Measurements from ENCODE around the gene ACVR2B. TPM values are rescaled to one million over a fixed set of nuclear protein-coding genes. Genes with fewer than 3 reads are reported as not detected.
"Not testable (repeated sequence)": the region's sequence is repeated elsewhere in the genome, so short reads cannot be mapped to it uniquely, and the experiment has no call there.

ACVR2B gene
- 13.6 TPM for polyA plus RNA-seq (ENCODE audit: insufficient read length)

DNA sequence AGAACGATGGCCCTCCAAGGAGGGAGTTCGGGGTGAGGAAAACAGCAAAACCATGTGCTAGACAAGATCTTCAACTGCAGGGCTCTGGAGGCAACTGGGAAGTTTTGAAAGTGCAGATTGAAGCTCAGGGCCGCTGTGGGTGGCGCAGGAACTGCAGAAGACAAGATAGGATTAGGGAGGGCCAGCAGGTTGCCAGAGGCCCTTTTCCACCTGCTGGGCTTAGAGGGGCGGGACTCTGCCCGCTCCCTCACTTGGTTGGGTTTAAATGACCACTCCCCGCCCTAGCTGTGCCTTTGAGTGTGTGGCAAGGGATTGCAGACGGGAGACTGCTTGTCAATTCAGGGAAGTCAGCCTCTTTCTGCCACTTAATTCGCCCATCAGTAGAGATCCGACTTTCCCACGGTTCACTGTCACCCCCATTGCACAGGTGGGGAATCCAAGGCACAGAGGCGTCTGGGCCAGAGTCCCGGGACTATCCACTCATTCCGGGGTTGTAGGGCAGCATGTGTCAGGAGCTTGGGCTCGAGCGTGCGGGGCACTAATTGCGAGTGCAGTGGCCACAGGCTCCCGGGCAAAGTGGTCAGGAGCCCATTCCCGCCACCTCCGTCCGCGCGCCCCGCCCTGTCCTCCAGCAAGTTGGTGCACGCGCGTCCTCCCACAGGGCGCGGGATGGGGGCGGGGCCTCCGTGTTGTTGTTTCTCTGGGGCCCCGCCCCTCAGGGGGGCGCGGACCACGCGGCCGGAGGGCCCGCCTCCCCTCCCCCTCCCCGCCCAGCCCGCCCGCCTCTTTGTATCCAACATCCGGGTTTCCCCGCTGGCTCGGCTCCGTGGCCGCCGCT lies at the start of gene ACVR2B:
ACVR2B (plus strand) TSS at position 816 of the 838 bp plus-strand sequence. CDS start 433 bp downstream, outside the sequence.
- peak; percentile 71 for DNase-seq (ENCODE audit: low read depth)

DNA sequence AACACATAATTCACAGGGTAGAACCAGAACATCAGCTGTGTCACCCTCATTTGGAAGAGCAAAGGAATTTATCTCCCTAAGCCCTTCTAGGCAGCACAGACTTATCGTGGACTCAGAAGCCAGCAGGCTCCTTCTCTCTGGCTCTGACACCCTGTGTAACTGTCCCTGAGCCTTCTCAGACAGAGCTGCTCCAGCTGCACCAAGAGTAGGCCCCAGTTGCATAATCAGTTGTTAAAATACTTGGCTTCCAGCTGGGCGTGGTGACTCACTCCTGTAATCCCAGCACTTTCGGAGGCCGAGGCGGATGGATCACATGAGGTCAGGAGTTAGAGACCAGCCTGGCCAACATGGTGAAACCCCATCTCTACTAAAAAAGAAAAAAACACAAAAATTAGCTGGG lies 49.4 kb upstream of the ACVR2B start:
- no peak for DNase-seq (ENCODE audit: low read depth)

- no peak for DNase-seq (ENCODE audit: low read depth)
Observed at GRCh38 chr3:38411591-38411990, 42.1 kb upstream of the ACVR2B start.

DNA sequence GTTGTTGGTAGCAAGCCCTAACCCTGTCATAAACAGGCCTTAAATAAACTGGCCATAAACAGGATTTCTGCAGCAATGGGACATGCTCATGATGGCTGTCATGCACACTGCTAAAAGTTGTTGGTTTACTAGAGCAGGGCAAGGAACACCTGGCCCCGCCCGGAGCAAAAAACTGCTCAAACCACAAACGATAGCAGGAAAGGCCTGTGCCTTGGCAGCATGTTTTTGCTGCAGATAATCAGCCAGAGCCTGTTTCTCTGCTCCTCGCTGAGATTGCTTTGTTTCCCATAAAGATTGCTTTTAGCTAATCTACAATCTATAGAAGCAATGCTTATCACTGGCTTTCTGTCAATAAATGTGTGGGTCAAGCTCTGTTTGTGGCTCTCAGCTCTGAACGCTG lies 32.9 kb upstream of the ACVR2B start:
- DNase-seq (ENCODE audit: low read depth) = not testable (repeated sequence)

GRCh38 chr3:38421679-38422336 lies 31.9 kb upstream of the ACVR2B start:
- no peak for DNase-seq (ENCODE audit: low read depth)

GRCh38 chr3:38426798-38427426 lies 26.8 kb upstream of the ACVR2B start:
- not testable (repeated sequence) for DNase-seq (ENCODE audit: low read depth)

- DNase-seq (ENCODE audit: low read depth) = not testable (repeated sequence)
Observed at GRCh38 chr3:38432871-38433658, 20.6 kb upstream of the ACVR2B start.

GRCh38 chr3:38433661-38434060 lies 20.0 kb upstream of the ACVR2B start:
- DNase-seq (ENCODE audit: low read depth) = not testable (repeated sequence)

GRCh38 chr3:38438436-38439069 lies 15.1 kb upstream of the ACVR2B start:
- DNase-seq (ENCODE audit: low read depth) = not testable (repeated sequence)

DNA sequence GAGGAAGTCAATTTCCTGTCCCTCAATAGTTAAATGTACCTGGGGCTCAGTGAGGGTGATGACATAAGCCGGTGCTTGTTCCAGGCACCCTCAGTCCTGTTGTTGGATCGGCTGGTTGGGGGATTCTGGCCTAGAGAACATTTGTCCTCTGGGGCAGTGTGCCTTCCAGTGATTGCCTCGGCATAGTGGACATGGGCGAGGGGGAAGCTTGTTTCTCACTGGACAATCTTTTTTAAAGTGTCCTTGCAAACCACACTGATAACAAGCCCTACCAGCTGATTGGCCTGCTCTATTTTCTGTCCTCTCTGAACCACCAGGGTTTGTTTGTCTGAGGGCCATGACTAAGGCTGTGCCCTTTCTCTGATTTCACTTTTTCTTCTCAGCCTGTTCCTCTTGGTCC lies 10.5 kb upstream of the ACVR2B start:
- not testable (repeated sequence) for DNase-seq (ENCODE audit: low read depth)

- no peak for DNase-seq (ENCODE audit: low read depth)
Observed at GRCh38 chr3:38446085-38446686, 7.5 kb upstream of the ACVR2B start.

DNA sequence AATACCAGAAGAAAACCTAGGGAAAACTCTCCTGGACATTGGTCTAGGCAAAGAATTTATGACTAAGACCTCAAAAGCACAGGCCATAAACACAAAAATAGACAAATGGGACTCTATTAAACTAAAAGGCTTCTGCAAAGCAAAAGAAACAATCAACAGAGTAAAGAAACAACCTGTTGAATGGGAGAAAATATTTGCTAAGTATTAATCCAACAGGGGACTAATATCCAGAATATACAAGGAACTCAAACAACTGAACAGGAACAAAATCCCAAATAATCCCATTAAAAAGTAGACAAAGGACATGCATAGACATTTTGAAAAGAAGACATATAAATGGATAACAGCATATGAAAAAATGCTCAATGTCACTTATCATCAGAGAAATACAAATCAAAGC lies 6.9 kb upstream of the ACVR2B start:
- no peak for DNase-seq (ENCODE audit: low read depth)

- no peak for DNase-seq (ENCODE audit: low read depth)
Observed at GRCh38 chr3:38450853-38451252, 2.8 kb upstream of the ACVR2B start.

GRCh38 chr3:38453913-38454177 lies 155 bp downstream of the ACVR2B start:
- DNase-seq (ENCODE audit: low read depth) = no peak

GRCh38 chr3:38454178-38454883 lies 641 bp downstream of the ACVR2B start:
- no peak for DNase-seq (ENCODE audit: low read depth)

DNA sequence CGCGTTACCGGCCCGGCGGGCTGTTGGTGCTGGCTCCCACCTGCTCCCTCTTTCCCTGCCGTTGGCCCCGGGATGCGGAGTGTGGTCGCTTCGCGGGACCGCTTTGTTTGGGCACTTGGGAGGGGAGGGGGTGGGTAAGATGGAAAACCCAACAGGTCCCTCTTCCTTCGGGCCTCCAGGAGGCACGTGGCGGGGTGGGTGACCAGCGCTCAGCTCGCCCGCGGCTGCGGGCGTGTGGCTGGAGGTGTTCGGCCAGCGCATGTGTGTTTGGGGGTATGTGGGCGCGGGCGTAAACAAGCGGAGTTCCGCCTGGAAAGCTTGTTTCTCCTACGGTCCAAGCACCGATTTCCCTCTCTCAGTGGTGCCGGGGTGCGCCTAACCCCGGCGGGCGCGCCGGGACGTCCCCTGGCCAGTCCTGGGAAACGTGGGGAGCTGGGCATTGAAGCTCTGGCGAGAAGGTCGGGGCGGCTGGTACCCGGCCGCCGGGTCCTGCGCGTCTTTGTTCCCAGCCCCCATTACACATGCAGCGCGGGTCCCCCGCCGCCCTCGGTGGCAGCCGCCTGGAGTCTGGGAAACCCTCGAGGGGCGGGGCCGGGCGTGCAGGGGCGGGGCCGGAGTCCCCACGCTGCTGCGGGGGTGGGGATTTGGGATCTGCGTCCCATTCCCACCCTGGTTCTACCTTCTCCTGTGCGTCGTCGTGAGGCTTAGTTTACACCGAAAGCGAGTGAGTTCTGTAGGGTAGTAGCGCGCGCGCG lies 1.4 kb downstream of the ACVR2B start:
- DNase-seq (ENCODE audit: low read depth) = no peak

GRCh38 chr3:38455639-38456430 lies 2.1 kb downstream of the ACVR2B start:
- DNase-seq (ENCODE audit: low read depth) = no peak

DNA sequence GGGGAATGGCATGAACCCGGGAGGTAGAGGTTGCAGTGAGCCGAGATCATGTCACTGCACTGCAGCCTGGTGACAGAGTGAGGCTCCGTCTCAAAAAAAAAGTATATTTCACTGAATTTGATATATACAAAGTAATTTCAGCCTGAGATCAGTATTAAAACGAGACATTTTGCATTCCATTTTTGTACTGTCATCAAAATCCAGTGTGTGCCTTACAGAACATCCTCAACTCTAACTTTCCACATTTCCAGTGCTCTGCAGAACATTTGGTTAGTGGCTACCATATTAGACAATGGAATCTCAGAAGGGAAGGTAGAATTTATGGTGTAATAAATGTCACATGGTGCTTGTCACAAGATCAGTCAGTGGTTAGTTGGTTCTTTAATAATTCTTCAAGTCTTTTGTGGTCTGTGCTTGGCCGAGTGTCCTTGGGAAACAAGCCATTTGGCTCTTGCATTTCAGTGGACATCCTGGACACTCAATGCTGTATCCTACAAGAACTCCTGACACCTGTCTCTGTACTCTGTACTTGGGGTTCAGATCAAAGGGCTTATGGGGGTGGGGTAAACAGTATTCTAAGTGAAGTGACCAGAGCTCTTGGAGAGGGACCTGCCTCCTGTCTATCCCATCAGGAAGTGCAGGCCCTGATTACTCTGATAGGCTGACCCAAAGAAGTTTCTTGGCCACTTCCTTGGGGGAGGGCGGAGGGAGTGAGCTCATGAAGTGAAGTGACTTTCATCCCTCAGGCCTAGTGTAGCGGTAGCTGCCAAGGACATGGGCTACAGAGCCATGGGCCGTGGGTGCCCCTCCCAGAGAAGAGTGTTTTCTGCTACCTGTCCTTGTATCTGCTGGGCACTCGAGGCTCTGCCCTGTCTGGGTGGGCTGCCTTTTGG lies 3.7 kb downstream of the ACVR2B start:
- no peak for DNase-seq (ENCODE audit: low read depth)
